CD4-positive, alpha-beta T cell treated with Interferon gamma for 1 hour (primary cell): Measurements from ENCODE around the gene TBC1D9B.
"Not testable (repeated sequence)": the region's sequence is repeated elsewhere in the genome, so short reads cannot be mapped to it uniquely, and the experiment has no call there.

Source experiments
- DNase-seq: peaks from one replicate; pipeline ENCODE4 v3.0.0-alpha.2; 2020

The TBC1D9B gene

GRCh38 chr5:179836225-179837019 lies 71.3 kb downstream of the TBC1D9B start:
- DNase-seq = peak; percentile 60

DNA sequence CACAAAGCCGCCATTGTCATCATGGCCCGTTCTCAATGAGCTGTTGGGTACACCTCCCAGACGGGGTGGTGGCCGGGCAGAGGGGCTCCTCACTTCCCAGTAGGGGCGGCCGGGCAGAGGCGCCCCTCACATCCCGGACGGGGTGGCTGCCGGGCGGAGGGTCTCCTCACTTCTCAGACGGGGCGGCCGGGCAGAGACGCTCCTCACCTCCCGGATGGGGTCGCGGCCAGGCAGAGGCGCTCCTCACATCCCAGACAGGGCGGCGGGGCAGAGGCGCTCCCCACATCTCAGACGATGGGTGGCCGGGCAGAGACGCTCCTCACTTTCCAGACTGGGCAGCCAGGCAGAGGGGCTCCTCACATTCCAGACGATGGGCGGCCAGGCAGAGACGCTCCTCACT lies 72.8 kb downstream of the TBC1D9B start:
- not testable (repeated sequence) for DNase-seq

DNA sequence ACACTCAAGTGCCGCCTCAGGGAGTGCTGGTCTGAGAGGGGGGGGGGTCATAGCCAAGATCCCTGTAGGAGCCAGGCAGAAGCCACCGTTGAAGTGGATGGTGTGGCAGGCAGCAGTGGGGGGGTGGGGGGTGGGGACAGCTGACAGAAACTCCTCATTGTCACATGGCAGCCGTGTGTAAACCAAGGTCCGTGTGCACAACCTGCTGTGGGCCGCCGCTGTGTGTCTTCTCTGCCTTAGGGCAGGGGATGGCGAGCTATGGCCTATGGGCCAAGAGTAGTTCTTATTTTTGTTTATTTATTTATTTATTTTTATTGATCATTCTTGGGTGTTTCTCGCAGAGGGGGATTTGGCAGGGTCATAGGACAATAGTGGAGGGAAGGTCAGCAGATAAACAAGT lies 73.6 kb downstream of the TBC1D9B start:
- no peak for DNase-seq

DNA sequence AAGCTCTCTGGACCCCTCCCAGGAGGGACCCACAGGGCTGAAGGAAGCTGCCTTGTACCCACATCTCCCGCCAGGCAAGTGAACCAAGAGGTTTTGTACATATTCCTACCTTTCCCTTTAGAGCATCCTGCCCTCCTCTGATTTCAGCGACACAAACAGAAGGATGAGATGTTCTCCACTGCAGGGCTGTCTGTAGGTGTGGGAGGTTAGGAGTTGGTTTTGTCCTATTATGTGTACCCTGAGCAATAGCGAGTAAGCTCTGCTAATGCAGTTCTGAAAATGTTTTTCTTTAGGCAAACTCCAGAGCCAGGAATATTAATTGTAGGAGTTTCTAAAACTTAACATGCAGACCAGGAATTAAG lies 74.0 kb downstream of the TBC1D9B start:
- no peak for DNase-seq

DNA sequence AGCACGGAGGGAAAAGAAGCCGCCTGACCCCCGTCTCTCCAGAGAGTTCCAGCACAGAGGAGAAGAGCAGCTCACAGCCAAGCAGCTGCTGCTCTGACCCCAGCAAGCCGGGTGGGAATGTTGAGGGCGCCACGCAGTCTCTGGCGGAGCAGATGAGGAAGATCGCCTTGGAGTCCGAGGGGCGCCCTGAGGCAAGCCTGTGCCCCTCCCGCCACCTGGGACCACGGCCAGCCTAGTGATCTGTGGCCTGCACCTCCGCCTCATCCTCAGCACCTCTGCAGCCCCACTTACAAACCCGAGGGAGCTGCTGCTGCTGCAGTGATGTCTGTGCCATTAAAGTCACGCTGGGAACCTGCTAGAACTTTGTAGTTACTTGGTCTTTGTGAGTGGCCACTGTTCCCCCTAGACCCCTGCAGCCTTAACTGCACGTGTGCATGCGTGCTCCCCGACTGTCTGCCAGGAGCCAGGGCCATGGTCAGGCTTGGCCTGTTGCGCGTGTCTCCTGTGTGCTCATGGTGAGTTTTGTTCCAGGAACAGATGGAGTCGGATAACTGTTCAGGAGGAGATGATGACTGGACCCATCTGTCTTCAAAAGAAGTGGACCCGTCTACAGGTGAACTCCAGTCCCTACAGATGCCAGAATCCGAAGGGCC lies 74.5 kb downstream of the TBC1D9B start:
- no peak for DNase-seq

- DNase-seq = no peak
Measured at GRCh38 chr5:179832039-179832745, 75.5 kb downstream of the TBC1D9B start.

DNA sequence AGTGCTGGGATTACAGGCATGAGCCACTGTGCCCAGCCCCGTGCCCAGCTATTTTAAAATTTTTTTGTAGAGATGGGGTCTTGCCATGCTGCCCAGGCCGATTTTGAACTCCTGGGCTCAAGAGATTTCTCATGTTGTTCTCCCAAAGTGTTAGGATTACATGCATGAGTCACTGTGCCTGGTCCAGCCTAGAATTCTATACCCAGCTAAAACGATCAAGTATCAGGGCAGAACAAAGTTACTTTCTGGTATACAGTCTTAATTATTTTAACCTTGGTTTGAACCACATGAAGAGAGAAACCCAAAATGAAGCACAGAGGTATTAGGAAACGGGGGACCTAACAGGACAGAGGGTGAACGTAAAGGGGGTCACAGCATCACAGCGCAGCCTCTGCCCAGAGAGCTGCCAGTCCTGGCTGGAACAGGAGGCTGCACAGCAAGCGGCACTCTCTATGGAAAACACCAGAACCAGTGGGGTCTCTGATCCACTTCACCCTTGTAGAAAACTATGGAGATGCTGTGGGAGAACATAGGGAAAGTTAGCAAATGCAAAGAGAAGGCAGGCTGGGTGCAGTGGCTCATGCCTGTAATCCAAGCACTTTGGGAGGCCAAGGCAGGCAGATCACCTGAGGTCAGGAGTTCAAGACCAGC lies 76.8 kb downstream of the TBC1D9B start:
- no peak for DNase-seq

GRCh38 chr5:179829732-179830435 lies 77.8 kb downstream of the TBC1D9B start:
- DNase-seq = no peak

DNA sequence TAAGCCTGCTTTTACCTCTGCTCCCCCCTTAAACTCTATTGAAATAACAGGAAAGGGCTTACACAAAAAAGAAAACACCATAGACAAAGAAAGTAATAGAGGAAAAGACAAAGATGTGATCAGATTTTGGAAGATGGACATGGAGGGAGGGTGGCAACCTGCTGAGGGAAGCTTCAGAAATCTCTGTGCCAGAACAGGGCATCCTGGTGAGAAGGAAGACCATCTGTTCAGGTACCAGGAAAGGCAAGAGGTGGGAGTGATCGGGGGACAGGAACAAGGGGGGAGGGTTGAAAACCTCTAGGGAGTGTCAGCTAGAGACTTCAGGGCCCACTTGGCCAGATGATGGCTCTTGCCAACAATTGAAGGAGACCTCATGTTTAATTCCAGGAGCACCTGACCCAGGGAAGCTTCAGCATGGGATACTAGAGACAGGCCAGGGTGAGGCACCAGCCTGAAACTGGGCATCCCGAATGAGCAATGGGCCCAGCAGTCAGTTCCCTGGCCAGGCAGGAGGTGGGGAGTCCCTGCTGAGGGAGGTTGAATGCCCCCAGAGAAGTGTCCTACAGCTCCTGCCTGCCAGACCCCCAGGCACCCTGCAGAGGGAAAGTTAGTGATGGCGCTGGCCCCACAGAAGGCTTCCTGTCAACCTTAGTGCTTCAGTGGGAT lies 78.8 kb downstream of the TBC1D9B start:
- no peak for DNase-seq

GRCh38 chr5:179827680-179828079 lies 80.0 kb downstream of the TBC1D9B start:
- DNase-seq = peak; percentile 57

DNA sequence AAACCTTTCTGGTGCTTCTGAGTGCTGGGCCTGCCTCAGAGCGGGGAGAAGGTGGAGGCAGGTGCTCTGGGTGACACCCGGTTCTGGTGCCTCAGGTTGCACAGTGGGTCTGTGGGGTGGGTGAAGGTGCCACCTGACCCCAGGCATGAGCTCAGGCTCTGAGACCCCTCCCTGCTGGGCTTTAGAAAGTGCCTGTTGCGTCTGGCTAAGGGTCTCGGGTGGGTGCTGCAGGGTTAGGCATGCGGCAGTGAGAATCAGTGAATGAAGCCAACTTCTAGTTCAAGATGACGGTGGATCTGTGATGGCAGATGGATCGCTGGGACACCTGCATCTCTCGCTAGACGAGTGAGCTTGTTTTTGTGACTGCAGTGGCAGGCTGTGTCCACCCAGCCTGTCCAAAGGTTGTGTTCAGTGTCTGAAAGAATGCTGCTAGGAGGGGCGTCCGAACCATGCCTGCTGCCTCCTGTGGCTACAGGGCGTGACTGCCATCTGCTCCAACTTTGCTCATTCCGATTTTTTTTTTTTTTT lies 82.0 kb downstream of the TBC1D9B start:
- no peak for DNase-seq

GRCh38 chr5:179824745-179825112 lies 83.0 kb downstream of the TBC1D9B start:
- DNase-seq = no peak

DNA sequence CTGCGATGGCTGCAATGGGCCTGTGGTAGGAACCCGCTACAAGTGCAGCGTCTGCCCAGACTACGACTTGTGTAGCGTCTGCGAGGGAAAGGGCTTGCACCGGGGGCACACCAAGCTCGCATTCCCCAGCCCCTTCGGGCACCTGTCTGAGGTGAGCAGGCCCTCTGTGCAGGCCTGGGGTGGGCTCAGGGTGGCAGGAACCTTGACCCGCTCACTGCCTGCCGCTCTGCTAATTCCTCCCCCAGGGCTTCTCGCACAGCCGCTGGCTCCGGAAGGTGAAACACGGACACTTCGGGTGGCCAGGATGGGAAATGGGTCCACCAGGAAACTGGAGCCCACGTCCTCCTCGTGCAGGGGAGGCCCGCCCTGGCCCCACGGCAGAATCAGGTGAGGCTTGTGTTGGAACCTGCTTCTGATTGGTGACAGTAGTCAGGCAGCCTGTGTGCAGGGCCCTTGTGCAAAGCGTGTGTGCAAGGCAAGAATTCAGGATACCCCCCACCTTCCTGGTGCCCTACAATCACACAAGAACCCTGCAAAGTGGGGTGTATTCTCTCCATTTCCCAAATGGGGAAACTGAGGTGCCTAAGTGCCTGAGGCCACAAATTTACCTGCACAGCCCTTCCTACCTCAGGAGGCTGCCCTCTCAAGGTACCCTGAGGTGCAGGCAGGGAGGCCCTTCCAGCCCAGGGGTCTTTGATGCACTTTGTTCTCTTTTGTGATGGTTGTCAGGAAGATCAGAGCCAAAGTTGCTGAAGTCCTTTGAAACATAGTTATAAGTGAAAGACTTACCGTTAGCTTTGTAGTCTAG lies 83.6 kb downstream of the TBC1D9B start:
- DNase-seq = no peak

DNA sequence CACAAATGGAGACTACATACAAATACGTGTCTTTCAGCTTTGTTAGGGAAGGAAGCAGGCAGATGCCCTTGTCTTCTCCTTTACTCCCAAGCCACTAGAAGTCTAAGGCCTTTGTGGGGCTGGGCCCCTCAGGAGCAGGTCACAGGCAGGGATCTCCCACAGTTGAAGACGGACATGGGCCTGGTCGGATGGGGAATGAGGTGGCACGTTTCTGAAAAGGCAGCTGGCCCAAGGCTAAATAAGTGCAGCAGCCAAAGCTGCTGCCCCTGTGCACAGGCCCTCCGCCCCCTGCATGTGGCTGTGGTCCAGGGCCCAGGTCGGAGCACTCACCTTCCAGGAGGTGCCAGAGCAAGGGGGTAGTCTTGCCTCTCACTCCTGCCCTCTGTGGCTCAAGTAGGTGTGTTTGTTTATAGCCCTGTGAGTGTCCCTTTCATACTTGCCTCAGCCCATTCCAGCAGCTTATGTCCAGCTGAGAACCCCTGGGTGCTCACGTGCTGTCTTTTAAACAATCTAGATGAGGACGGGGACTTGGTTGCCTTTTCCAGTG lies 85.2 kb downstream of the TBC1D9B start:
- DNase-seq = no peak

DNA sequence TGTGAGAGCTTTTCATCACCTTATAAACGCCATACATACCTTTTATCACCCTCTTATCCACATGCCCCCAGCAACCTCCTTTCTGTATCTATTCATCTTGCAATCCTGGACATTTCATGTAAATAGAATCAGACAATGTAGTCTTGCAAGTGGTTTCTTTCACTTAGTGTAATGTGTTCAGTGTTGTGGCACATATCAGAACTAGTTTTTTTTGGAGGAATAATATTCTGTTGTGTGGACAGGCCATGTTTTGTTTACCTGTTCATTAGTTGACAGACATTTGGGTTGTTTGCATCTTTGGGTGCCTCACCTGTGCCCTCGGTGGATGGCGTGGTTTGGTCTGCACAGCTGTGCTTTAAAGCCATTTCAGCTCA lies 85.7 kb downstream of the TBC1D9B start:
- DNase-seq = no peak

DNA sequence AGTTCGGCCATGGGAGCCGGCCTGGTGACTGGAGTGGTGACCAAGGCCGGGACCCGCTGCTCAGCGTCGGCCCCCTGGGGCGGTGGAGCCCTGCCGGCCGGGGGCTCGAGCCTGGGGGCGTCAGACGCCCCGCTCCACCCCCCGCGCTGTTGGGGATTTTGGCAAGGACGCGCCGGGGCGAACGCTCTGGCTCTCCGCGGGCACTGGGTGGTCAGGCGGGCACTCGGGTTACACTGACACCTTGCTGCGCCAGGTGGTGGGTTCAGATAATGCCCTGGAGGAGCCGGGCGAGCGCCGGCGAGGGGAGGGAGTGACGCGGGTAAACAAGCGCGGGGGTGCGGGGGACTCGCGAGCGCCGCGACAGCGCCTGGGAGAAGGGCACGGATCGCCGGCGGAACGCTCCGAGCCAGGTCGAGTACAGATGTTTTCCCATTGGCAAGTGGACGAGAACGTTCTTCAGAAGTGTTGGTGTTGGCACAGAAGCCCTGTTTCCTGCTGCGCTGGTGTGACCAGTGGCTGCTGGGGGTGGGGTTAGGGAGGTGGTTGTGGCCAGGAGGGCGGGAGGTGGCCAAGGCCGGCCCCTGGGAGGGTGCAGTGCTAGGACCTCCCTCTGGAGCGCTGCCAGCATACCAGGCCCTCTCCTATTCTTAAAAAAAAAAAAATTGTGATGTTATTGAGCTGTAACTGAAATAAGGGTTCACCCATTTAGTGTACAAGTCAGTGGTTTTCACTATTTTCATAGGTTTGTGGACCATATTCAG lies 86.2 kb downstream of the TBC1D9B start:
- DNase-seq = peak; percentile 90

- DNase-seq = peak; percentile 81
Measured at GRCh38 chr5:179820483-179821297, 87.0 kb downstream of the TBC1D9B start, which contains the start of gene SQSTM1. SQSTM1 (plus strand) TSS chr5:179820905; CDS start chr5:179820937, 32 bp downstream.

DNA sequence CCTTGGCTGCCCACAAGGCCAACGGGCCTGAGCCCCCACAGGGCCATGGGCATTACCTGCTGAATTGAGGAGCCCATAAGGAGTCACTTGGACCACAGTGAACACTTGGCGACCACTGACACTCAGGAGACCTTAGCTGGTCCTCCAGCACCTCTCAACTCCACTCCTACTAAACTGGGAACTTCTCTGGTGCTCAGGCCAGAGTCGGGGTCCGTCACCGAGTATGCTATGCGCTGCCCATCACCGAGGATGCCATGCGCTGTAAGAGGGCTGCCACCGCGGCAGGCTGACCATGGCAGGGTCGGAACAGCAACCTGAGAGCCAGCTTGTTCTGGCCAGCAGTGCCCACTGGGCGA lies 87.6 kb downstream of the TBC1D9B start:
- no peak for DNase-seq
